K562 (cell line): ENCODE results near the gene TPGS1. TPM values are rescaled to one million over a fixed set of nuclear protein-coding genes. Genes with fewer than 3 reads are reported as not detected.
A peak's percentile ranks its signal among the peaks of the same experiment; 100 is the strongest.

ENCODE experiments used
- ATF1 ChIP-seq, 2 experiments: fragments of 450-650 bp in 1 of 2; IDR thresholded peaks; 2 replicates each; pipeline ENCODE4 v1.6.1; 2016; ENCODE audit warnings: missing compliant biosample characterization in 1 of 2, missing genetic modification characterization in 1 of 2
- CREB1 ChIP-seq, 2 experiments: sonication (generic) in 1 of 2; formaldehyde crosslinking in 1 of 2; IDR thresholded peaks; 2 replicates each; pipeline versions ENCODE4 v1.6.1 to v1.8.0; 2012 to 2022; ENCODE audit warnings: inconsistent platforms in 1 of 2, mild to moderate bottlenecking in 1 of 2, missing genetic modification reagents in 1 of 2, moderate library complexity in 1 of 2
- GABPA ChIP-seq: fragments of 200-800 bp; sonication (Bioruptor generic); conservative IDR thresholded peaks from 2 replicates; pipeline ENCODE4 v1.6.1; 2016; ENCODE audit warnings: low read depth, missing genetic modification characterization, missing compliant biosample characterization
- GABPB1 ChIP-seq: sonication (generic); formaldehyde crosslinking; IDR thresholded peaks from 2 replicates; pipeline ENCODE4 v1.8.0; 2022; ENCODE audit warnings: mild to moderate bottlenecking, missing genetic modification reagents
- LEF1 ChIP-seq: fragments of 450-650 bp; IDR thresholded peaks from 2 replicates; pipeline ENCODE4 v1.6.1; 2016; ENCODE audit warnings: mild to moderate bottlenecking
- NONO ChIP-seq, 2 experiments: fragments of 200-400 bp in 1 of 2; fragments of 450-650 bp in 1 of 2; formaldehyde crosslinking in 1 of 2; IDR thresholded peaks; 2 replicates each; pipeline ENCODE4 v1.6.1; 2017; ENCODE audit warnings: low read depth in 2 of 2, mild to moderate bottlenecking in 2 of 2, moderate library complexity in 2 of 2, low read length in 1 of 2
- POLR2A ChIP-seq: fragments of 450-650 bp; conservative IDR thresholded peaks from 2 replicates; pipeline ENCODE4 v1.6.1; 2016
- RBFOX2 ChIP-seq: fragments of 200-400 bp; formaldehyde crosslinking; IDR thresholded peaks from 2 replicates; pipeline ENCODE4 v1.6.1; 2017; ENCODE audit warnings: low read depth, mild to moderate bottlenecking, low read length, moderate library complexity
- RBM34 ChIP-seq: fragments of 200-400 bp; formaldehyde crosslinking; IDR thresholded peaks from 2 replicates; pipeline ENCODE4 v1.6.1; 2018; ENCODE audit warnings: low read length, borderline replicate concordance; ENCODE audit not compliant: insufficient read depth
- SPI1 ChIP-seq: IDR thresholded peaks from 2 replicates; pipeline ENCODE4 v1.6.1; 2011; ENCODE audit warnings: low read depth, low read length, control low read depth, borderline replicate concordance
- ZNF263 ChIP-seq: sonication (generic); formaldehyde crosslinking; IDR thresholded peaks from 2 replicates; pipeline ENCODE4 v1.8.0; 2022; ENCODE audit warnings: mild to moderate bottlenecking, missing genetic modification reagents, borderline replicate concordance
- polyA plus RNA-seq, 8 experiments: library from polyadenylated mRNA; depleted of rRNA in 4 of 8; stranded (reverse) in 5 of 8; unstranded in 3 of 8; fragments of >200 nt; fragmentation: Nextera tagmentation in 2 of 8; fragmentation: Illumina TruSeq in 1 of 8; extraction: Ambion mirVana in 2 of 8; extraction: Trizol in 1 of 8; gene quantifications; 2 replicates each; pipeline versions ENCODE4 v1.2.1 to v1.2.3, GENCODE V29; 2011 to 2014; ENCODE audit warnings: inconsistent platforms in 1 of 8, missing spikeins in 1 of 8
- total RNA-seq, 7 experiments: library from RNA; depleted of rRNA in 6 of 7; stranded (reverse); fragments of >200 nt in 6 of 7; fragmentation: Illumina TruSeq in 2 of 7; extraction: Trizol in 2 of 7; gene quantifications; 2 replicates each; pipeline versions ENCODE4 v1.2.1 to v1.2.3, GENCODE V29; 2011 to 2021; ENCODE audit warnings: low replicate concordance in 1 of 7
- TF ChIP-seq, protein P1 (sequence below): sonication (generic); formaldehyde crosslinking; IDR thresholded peaks from 2 replicates; pipeline ENCODE4 v1.8.1; 2023; ENCODE audit warnings: mild to moderate bottlenecking, missing genetic modification reagents
- TF ChIP-seq, protein P2 (sequence below): sonication (generic); formaldehyde crosslinking; IDR thresholded peaks from 2 replicates; pipeline ENCODE4 v1.9.0; 2022; ENCODE audit warnings: mild to moderate bottlenecking, missing genetic modification reagents
- TF ChIP-seq, protein P3 (sequence below), 3 experiments: fragments of 200-800 bp in 1 of 3; sonication (Bioruptor generic) in 1 of 3; sonication (generic) in 1 of 3; formaldehyde crosslinking in 1 of 3; IDR thresholded peaks; 2 replicates each; pipeline versions ENCODE4 v1.6.1 to v1.8.0; 2016 to 2022; ENCODE audit warnings: mild to moderate bottlenecking in 2 of 3, missing compliant biosample characterization in 2 of 3, missing genetic modification characterization in 2 of 3, missing genetic modification reagents in 1 of 3
- TF ChIP-seq, protein P4 (sequence below): fragments of 450-650 bp; formaldehyde crosslinking; IDR thresholded peaks from 2 replicates; pipeline ENCODE4 v1.4.0; 2020; ENCODE audit warnings: mild to moderate bottlenecking, moderate library complexity

TPGS1 gene
- total and polyA plus RNA-seq, 9 of the 15 experiments (the other 6 are each of a cell fraction or from before 2014, with no cell fraction given) = 0.30 to 31.6 (median 1.2) TPM; not detected in 2

DNA sequence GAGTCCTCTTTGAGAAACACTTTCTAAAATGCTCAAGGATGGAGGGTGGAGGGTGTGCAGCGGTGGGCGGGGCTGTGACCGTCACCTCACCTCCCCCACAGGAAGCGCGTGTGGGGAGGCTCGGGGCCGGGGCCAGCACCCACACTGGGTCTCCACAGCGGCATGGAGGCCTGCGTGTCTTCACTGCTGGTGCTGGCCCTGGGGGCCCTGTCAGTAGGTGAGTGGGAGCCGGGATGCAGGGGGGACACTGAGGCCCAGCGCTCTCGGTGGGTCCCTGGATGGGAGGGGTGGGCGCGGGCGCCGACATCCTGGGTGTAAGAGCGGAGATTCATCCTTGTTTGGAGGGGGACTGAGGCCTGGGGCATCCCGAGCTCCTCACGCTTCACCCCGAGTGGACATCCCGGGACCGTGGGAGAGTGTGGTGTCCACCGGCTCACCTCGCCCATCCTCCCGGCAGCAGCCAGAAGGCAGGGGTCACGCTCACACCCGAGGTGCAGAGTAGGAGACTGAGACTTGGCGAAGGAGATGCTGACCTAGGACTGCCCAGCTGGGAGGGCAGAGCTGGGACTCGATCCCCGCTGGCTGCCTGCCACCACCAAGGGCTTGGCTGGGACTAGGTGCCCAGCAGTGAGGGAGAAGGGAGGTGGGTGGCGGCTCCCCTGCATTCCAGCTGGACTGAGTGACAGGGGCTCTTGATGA is 36.8 kb downstream of the TPGS1 start, which contains the start of gene GZMM (continued):
- no peak for TF ChIP-seq RBM34
- no peak for TF ChIP-seq SPI1
- TF ChIP-seq ZNF263 = no peak
- peak; percentile 54 for TF ChIP-seq GABPB1 (CRISPR knock-in tag)
- TF ChIP-seq RBFOX2 = peak; percentile 48; the same call in 1 of the 2 replicates
- peak; percentile 29; the same call in 1 of the 2 replicates for TF ChIP-seq CREB1 (IDR thresholded peaks at IDR 0.05)
- no peak for TF ChIP-seq CREB1 (CRISPR knock-in tag; IDR thresholded peaks at IDR 0.05)
- TF ChIP-seq, protein P1, sequence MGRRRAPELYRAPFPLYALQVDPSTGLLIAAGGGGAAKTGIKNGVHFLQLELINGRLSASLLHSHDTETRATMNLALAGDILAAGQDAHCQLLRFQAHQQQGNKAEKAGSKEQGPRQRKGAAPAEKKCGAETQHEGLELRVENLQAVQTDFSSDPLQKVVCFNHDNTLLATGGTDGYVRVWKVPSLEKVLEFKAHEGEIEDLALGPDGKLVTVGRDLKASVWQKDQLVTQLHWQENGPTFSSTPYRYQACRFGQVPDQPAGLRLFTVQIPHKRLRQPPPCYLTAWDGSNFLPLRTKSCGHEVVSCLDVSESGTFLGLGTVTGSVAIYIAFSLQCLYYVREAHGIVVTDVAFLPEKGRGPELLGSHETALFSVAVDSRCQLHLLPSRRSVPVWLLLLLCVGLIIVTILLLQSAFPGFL (CRISPR knock-in tag) = no peak
- TF ChIP-seq, protein P2, sequence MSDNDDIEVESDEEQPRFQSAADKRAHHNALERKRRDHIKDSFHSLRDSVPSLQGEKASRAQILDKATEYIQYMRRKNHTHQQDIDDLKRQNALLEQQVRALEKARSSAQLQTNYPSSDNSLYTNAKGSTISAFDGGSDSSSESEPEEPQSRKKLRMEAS = peak; percentile 20; the same call in 1 of the 2 replicates
- no peak for TF ChIP-seq ATF1 (CRISPR knock-in tag; IDR thresholded peaks at IDR 0.05)
- TF ChIP-seq ATF1 (tag; IDR thresholded peaks at IDR 0.05) = peak; percentile 47; the same call in 1 of the 2 replicates
- TF ChIP-seq GABPA = 0 out of 2 replicates have a peak, but pooled peaks have one; percentile 23
- TF ChIP-seq, protein P3, sequence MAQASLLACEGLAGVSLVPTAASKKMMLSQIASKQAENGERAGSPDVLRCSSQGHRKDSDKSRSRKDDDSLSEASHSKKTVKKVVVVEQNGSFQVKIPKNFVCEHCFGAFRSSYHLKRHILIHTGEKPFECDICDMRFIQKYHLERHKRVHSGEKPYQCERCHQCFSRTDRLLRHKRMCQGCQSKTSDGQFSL (CRISPR knock-in tag; IDR thresholded peaks at IDR 0.05) = 0 out of 2 replicates have a peak, but pooled peaks have one; percentile 29
- TF ChIP-seq, protein P3 (tag; IDR thresholded peaks at IDR 0.05) = no peak
- TF ChIP-seq, protein P4, sequence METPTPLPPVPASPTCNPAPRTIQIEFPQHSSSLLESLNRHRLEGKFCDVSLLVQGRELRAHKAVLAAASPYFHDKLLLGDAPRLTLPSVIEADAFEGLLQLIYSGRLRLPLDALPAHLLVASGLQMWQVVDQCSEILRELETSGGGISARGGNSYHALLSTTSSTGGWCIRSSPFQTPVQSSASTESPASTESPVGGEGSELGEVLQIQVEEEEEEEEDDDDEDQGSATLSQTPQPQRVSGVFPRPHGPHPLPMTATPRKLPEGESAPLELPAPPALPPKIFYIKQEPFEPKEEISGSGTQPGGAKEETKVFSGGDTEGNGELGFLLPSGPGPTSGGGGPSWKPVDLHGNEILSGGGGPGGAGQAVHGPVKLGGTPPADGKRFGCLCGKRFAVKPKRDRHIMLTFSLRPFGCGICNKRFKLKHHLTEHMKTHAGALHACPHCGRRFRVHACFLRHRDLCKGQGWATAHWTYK (CRISPR knock-in tag) = no peak
- TF ChIP-seq POLR2A = peak; percentile 27; the same call in 1 of the 2 replicates
- TF ChIP-seq LEF1 = no peak
- no peak for TF ChIP-seq NONO (IDR thresholded peaks at IDR 0.05; ENCODE audit: low read depth in 2 of 2, low read length in 1 of 2)
